ENCODE results near the gene PDE4D. TPM values are rescaled to one million over a fixed set of nuclear protein-coding genes. Genes with fewer than 3 reads are reported as not detected.

Gene PDE4D
- total and polyA plus RNA-seq, 10 of the 15 experiments (the other 5 are each of a cell fraction or from before 2014, with no cell fraction given), result 0.87 to 4.1 (median 2.2) TPM

DNA sequence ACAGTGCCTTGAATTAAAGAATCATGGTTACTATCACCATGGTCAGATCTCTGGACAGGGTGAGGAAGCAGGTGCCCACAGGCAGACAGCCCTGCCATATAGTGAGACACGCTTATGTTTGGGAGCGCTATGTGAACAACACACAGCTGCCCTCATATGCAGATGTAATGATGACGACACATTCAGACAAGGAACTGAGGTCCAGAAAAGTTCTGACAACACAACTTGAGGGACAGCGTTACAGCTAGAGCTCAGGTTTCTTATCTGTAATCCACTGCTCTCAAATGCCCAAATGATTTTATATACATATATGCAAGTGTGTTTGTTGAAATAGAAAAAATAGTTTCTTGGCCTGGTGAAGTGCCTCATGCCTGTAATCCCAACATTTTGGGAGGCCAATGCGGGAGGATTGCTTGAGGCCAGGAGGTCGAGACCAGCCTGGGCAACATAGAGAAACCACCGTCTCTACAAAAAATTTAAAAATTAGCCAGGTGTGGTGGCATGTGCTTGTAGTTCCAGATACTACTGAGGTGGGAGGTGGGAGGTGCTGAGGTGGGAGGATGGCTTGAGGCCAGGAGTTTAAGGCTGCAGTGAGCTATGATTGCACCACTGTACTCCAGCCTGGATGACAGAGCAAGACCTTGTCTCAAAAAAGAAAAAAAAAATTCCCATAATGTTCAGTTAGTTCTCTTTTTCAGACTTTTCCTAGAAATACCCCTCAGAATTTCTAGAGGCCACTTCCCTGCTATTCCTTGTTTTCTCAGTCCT, 887.4 kb downstream of the PDE4D start (continued):
- no peak for TF ChIP-seq ZNF384 (IDR thresholded peaks at IDR 0.05; ENCODE audit: borderline replicate concordance, low read depth, low read length)
- TF ChIP-seq CHD1 (IDR thresholded peaks at IDR 0.05; ENCODE audit: low read depth, low read length), result no peak
- TF ChIP-seq, protein P1, sequence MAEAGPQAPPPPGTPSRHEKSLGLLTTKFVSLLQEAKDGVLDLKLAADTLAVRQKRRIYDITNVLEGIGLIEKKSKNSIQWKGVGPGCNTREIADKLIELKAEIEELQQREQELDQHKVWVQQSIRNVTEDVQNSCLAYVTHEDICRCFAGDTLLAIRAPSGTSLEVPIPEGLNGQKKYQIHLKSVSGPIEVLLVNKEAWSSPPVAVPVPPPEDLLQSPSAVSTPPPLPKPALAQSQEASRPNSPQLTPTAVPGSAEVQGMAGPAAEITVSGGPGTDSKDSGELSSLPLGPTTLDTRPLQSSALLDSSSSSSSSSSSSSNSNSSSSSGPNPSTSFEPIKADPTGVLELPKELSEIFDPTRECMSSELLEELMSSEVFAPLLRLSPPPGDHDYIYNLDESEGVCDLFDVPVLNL (IDR thresholded peaks at IDR 0.05; ENCODE audit: low read depth, low read length), result no peak
- TF ChIP-seq WRNIP1 (IDR thresholded peaks at IDR 0.05; ENCODE audit: borderline replicate concordance, low read depth, low read length), result no peak
- no peak for TF ChIP-seq SMARCA5 (IDR thresholded peaks at IDR 0.05)
- no peak for TF ChIP-seq TCF7 (IDR thresholded peaks at IDR 0.05; ENCODE audit: borderline replicate concordance)
- TF ChIP-seq RCOR1 (conservative IDR thresholded peaks at IDR 0.05; ENCODE audit: low read depth, low read length), result no peak

DNA sequence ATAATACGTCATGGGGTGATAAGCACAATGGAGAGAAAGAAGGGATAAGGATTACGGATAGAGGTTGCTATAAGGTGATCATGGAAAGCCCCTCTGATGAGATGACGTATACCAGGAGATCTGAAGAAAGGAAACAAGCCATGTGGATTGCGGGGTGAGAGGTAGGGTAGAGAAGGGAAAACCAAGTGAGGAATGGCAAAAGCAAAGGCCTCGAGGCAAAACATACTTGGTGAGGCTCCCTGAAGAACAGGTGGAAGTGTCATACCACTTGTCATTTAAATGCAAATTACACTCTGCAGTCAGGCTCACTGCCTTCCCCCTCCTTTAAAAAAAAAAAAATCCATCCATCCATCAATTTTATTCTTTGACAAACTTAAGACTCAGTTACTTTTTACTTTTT, 889.9 kb downstream of the PDE4D start:
- POLR2A ChIA-PET, result interaction anchor here (1.1 kb wide), 1 partner anchor 110 kb away, joined by 3 read pairs; no protein-coding TSS in a partner anchor
- SMC1A ChIA-PET (ENCODE audit: uncharacterized antibody, unreplicated experiment), result interaction anchor here (0.6 to 3.1 kb wide), 4 partner anchors 111 to 220 kb away, joined by 3 to 26 read pairs (median 10); no protein-coding TSS in a partner anchor
- no peak for DNase-seq (ENCODE audit: low read depth, low spot score)

More for the DNA sequence above, 889.9 kb downstream of the PDE4D start:
- no peaks in the 10 kb centered on the region for H4K20me1 ChIP-seq (ENCODE audit: control insufficient read depth, insufficient read depth)
- H3K36me3 ChIP-seq (ENCODE audit: control insufficient read depth in 2 of 2, insufficient read depth in 2 of 2, low read length in 1 of 2), result no peaks in the 10 kb centered on the region
- H2AFZ ChIP-seq (ENCODE audit: control insufficient read depth, low read depth, low read length), result no peak overlapping the region
- ChIA-PET RAD21 (ENCODE audit: unreplicated experiment) (interaction anchor here (1.0 to 2.2 kb wide), 4 partner anchors 102 to 117 kb away, joined by 3 to 9 read pairs (median 8); no protein-coding TSS in a partner anchor), CTCF (interaction anchor here (0.6 to 3.5 kb wide), 5 partner anchors 8 to 133 kb away, joined by 3 to 13 read pairs (median 3); no protein-coding TSS in a partner anchor)
- intact Hi-C loops (cut with micrococcal nuclease; ENCODE audit: unreplicated experiment) (no loop called here), in situ Hi-C loops (cut with MboI) (loop anchor here (5.0 kb wide), 1 partner anchor 111 kb away; no protein-coding TSS in a partner anchor)
- TF ChIP-seq HDAC2 (IDR thresholded peaks at IDR 0.05), result no peak
- no peak for TF ChIP-seq CBFB (IDR thresholded peaks at IDR 0.05; ENCODE audit: low read depth)
- no peak for TF ChIP-seq PAX5 (IDR thresholded peaks at IDR 0.05; ENCODE audit: borderline replicate concordance, low read depth, low read length)
- no peak for TF ChIP-seq HCFC1 (IDR thresholded peaks at IDR 0.05; ENCODE audit: low read length)
- no peak for TF ChIP-seq BMI1 (IDR thresholded peaks at IDR 0.05; ENCODE audit: borderline replicate concordance)
- no peak for TF ChIP-seq SREBF2 (IDR thresholded peaks at IDR 0.05; ENCODE audit: low read length)
- TF ChIP-seq TARDBP (IDR thresholded peaks at IDR 0.05; ENCODE audit: borderline replicate concordance), result no peak
- no peak for TF ChIP-seq ZNF217 (IDR thresholded peaks at IDR 0.05)
- no peak for TF ChIP-seq STAT1 (conservative IDR thresholded peaks at IDR 0.05)
- TF ChIP-seq SPI1 (IDR thresholded peaks at IDR 0.05; ENCODE audit: borderline replicate concordance, insufficient read depth, low read depth, low read length), result no peak
- no peak for TF ChIP-seq SMARCA5 (IDR thresholded peaks at IDR 0.05)
- TF ChIP-seq SRF (IDR thresholded peaks at IDR 0.05; ENCODE audit: low read depth in 2 of 2, low read length in 2 of 2), result no peak
- TF ChIP-seq MTA2 (IDR thresholded peaks at IDR 0.05; ENCODE audit: low read depth), result no peak
- TF ChIP-seq, protein P2, sequence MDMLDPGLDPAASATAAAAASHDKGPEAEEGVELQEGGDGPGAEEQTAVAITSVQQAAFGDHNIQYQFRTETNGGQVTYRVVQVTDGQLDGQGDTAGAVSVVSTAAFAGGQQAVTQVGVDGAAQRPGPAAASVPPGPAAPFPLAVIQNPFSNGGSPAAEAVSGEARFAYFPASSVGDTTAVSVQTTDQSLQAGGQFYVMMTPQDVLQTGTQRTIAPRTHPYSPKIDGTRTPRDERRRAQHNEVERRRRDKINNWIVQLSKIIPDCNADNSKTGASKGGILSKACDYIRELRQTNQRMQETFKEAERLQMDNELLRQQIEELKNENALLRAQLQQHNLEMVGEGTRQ (IDR thresholded peaks at IDR 0.05; ENCODE audit: borderline replicate concordance, low read depth, low read length), result no peak
- TF ChIP-seq ZNF622 (IDR thresholded peaks at IDR 0.05), result no peak
- no peak overlapping the region for H3K4me3 ChIP-seq
- FAIRE-seq (no peak), ATAC-seq (no peak)
- 16% methylated on average over 5 of the region's 5 CpGs for WGBS (ENCODE audit: insufficient coverage, insufficient replicate concordance, low lambda C conversion rate, missing lambda C conversion rate)
- BruUV-seq (replicated peaks), result no TSS peak
- no peaks in the 10 kb centered on the region for H3K27me3 ChIP-seq (replicated peaks in 1 of 2; ENCODE audit: control insufficient read depth in 2 of 2, insufficient read depth in 2 of 2, low read length in 1 of 2)
- no peak overlapping the region for H3K9ac ChIP-seq (ENCODE audit: control insufficient read depth, insufficient read depth, low read length)
- H3K79me2 ChIP-seq (ENCODE audit: control insufficient read depth, insufficient read depth, low read length), result no peaks in the 10 kb centered on the region
- H3K4me1 ChIP-seq (ENCODE audit: control insufficient read depth, insufficient read depth, low read length), result no peaks in the 10 kb centered on the region; the same call in 1 of the 2 replicates
- no peak overlapping the region for H3K4me2 ChIP-seq (ENCODE audit: control insufficient read depth, insufficient read depth)
- H3K9me3 ChIP-seq (replicated peaks; ENCODE audit: control insufficient read depth, insufficient read depth, low read length), result no peaks in the 10 kb centered on the region
- no peak overlapping the region for H3K27ac ChIP-seq (ENCODE audit: control insufficient read depth, insufficient read depth)

Data from GM12878 (cell line).